Inflammatory macrophage (primary cell): Measurements from ENCODE around the gene TUBGCP5.

Experiments used
- DNase-seq, 2 donors: peaks; one replicate each; pipeline ENCODE4 v3.0.0-alpha.2; 2020 to 2022

The TUBGCP5 gene

DNA sequence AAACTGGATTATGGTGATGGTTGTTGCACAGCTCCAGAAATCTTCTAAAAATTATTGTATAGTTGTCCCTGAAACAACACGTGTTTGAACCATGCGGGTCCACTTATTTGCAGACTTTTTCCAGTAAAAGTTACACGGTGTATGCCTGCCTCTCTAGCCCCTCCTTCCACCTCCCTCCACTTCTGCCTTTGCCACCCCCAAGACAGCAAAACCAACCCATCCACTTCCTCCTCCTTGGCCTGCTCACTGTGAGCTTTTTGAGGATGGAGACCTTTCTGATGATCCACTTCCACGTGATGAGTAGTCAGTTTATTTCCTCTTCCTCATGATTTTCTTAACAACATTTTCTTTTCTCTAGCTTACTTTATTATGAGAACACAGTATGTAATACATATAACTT, 64.6 kb downstream of the TUBGCP5 start:
- peak; percentile 92 for DNase-seq

DNA sequence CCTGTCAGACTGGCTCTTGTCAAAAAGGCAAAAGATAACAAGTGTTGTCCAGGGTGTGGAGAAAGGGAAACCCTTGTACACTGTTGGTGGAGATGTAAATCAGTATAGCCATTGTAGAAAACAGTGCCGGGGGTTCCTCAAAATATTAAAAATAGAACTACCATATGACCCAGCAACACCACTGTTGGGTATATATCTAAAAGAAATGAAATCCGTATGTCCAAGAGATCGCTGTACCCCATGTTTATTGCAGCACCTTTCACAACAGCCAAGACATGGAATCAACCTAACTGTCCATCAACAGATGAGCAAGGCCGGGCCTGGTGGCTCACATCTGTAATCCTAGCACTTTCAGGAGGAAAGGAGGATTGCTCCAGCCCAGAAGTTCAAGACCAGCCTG, 65.4 kb downstream of the TUBGCP5 start:
- DNase-seq = peak; percentile 44 to 51

DNA sequence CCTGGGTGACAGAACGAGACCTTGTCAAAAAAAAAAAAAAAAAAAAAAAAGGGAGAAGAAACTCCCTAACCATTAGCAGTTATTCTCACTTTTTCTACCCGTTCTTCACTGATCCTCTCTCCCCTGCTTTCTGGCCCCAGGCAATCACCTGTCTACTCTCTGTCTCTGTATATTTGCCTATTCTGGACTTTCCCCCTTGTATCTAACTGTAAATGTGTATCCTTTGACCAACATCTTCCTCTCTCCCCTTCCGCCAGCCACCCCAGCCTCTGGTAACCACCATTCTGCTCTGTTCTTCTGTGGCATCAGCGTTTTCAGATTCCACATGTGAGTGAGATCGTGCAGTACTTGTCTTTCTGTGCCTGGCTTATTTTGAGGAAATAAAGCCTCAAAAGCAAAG, 66.1 kb downstream of the TUBGCP5 start:
- DNase-seq = peak; percentile 43 to 63

DNA sequence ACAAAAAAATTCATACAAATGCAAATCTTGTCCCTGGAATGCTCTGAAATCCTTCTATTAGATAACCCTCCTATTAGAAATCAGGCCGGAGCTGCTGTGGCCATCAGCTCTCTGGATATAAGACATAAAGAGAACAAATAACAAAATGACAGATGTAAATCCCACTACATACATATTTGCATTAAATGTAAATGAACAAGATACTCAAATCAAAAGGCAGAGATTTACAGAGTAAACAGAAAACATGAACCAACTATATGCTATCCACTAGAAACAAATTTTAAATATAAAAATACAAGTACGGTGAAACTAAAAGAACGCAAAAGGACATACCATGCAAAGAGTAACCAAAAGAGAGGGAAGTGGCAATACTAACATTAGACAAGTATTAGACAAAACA, 69.9 kb downstream of the TUBGCP5 start:
- DNase-seq = no peak

DNA sequence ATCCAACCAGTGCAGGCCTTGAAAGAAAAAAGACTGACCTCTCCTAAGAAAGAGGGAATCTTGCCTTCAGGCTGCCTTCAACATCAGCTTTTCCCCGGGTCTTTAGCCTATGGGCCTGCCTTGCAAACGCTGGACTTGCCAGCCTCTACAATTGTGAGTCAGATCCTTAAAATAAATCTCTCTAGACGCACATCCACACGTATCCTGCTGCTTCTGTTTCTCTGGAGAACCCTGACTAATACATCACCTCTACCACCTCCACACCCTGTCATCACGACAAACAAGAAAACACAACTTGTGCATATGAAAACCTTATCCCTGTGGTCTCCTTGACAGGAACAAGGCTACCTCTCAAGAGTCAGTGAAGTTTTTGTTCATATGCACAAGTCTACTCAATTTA, 71.0 kb downstream of the TUBGCP5 start:
- peak; percentile 56 to 71 for DNase-seq

DNA sequence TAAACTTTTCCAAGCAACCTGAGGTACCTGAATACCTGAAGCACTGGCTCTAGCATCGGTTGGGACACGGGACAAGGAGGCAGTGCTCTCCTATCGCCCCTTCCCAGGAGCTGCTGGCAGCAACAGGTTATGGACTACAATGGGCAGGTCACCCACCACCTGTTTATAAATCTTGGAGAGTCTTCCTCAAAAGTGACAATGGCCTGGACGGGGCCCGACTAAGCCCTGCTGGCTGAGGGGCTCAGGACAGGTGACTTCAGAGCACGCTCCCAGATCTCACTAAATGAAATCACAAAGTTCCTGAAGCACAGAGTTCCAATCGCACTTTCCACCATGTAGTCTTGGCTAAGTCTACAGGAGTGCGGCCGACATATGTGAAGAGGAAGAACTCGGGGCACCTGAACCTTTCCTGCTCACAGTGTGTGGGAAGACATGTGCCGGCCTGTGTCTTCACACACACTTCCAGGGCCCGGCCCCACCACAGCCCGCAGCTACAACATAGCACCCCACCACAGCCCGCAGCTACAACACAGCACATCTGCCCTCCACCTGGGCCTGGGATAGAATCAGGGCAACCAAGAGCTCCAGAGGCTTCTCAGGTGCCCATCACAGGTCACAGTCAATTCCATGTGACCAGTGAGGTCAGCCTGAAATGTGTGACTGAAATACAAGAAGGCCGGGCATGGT, 72.1 kb downstream of the TUBGCP5 start:
- no peak for DNase-seq

DNA sequence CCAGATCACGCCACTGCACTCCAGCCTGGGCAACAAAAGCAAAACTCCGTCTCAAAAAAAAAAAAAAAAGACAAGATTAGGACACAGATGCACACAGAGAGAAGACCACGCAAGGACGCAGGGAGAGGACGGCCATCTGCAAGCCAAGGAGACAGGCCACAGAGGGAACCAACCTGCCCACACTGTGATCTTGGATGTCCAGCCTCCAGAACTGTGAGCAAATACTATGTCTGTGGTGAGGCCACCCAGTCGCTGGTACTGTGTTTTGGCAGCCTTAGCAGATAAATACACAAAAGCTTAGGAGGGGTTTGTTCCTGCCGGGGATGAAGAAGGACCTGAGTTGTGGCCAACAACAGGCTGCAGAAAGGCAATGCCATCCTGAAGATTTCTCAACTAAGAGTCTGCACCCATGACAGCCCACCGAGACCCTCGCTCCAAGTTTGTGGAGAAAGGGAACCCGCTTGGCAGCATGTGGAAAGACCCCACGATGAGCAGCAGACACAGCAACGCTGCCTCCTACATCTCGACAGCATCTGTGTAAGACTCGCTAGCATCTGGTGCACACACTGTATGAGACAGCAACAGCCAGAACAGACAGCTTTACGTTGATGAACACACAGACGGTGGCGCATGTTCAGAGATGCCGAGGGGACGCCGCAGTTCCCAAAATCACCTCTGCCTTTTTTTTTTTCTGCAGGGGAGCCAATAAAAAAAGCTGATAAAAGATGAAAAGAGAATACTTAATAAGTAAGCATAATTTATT, 72.9 kb downstream of the TUBGCP5 start:
- peak in 1 of 2 donors; percentile 43 for DNase-seq

DNA sequence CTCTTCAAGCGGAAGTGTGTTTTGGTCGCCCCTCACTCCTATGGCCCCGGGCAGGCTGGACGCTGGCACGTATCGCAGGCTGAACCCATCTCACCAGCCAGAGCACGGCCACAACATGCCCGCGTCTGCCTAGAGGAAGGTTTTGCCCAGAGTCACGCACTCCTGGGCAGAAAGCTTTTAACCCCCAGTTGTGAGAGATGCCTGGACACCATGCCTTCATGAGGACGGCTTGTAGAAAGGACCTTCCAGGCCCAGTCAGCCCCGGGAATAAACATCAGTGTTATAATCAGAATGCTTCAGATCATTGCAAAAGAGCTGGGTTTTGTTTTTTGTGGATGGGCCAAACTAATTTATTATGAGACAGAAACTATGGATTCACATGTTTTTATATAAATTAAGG, 75.7 kb downstream of the TUBGCP5 start:
- no peak for DNase-seq

DNA sequence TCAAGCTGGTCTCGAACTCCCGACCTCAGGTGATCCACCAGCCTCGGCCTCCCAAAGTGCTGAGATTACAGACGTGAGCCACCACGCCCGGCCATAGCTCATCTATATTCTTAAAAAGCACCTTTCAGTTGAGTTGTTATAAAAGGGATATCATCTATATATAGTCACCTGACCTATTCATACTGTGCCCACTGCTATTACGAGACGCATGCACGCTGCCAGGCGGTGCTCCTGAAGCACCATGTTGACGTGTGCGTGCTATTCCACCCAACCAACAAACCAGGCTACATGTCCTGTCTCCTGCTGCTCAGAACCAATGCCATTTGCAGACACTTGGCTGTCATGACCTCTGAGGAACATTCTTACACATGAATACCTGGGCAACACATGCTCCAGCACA, 76.8 kb downstream of the TUBGCP5 start:
- no peak for DNase-seq

DNA sequence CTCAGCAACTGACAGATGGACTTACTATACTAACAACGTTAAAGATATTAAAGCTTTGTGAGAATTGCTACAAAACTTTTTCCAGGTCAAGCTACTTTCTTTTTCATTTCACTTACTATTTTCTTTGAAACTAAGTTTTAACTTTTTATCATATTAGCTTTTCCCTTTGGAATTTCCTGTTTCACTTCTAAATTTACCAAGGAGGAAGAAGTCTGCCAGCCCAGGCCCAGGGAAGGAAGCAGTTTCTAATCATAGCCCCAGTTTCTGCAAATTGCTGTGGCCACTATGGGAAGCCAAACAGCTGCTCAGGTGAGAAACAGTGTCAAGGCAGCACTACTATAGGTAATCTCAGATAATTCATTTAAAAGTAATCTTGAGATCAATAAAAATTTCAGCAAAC, 77.6 kb downstream of the TUBGCP5 start:
- no peak for DNase-seq

DNA sequence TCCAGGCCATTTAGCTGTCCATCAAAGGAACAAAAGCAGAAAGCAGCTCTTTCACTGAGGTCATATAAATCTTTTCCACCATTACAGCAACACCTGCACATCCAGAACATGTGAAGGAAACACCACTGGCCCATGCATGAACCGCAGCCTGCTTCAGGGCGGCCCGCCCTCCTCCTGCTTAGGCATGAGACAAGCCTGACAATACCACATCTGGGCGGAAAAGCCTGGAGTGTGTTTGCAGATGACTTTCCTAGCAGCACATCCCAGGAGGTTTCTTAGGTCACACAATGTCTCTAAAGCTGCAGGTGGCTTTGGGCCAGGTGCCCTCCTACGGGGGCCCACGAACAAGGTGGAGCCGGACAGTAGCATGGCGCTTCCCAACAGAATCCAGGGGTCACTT, 78.8 kb downstream of the TUBGCP5 start:
- DNase-seq = no peak

DNA sequence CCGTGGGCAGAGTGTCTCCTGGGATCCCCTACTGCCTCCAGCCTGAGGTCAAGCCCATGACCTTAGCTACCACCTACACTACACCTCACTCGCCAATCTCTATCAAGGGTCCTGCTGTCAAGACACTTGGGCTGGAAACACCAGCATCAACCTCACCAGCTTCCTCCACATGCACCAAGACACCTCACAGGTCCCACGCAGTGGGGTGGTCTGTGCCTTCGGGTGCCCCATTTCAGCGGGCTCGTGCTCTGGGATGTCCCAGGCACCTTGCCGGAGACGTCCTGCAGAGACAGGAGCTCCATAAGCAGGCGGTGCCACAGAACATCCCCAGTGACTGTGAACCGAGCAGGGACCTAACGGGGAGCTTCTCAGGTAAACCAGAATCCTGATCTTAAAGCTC, 79.2 kb downstream of the TUBGCP5 start:
- DNase-seq = no peak

DNA sequence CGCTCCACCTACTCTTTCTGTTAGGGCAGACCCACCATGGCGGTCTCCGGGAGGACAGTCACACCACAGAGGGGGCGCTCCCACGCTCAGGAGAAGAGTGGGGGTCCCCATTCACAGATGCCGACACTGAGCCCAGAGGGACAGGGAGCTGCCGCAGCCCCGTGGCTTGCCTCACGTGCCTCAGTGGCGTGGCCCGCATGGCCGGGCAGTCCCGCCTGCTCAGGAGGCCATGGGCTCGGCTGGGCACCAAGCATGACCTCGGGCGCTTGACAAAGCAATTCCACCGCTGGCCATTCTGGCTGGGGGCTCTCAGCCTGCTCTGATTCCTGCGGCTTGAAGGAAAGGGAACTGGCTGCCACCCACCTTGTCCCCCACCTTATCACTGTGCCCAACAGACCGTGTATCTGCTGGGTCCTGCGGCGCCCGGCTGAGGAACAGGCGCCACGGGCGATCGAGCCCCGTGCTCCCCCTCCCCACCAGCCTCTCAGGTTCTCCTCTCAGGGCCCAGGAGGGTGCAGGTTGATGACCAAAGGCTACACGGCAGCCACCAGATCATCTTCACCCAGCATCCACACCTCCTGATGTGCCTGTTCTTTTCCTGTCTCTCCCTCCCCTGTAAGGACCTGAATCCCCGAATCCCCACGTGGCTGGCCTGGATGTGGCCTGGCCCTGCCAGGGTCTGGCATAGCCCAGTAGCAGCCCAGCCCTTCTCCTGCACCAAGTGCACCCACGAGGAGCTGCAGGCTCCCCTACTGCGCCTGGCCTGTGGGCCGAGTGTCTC, 79.9 kb downstream of the TUBGCP5 start:
- DNase-seq = no peak

DNA sequence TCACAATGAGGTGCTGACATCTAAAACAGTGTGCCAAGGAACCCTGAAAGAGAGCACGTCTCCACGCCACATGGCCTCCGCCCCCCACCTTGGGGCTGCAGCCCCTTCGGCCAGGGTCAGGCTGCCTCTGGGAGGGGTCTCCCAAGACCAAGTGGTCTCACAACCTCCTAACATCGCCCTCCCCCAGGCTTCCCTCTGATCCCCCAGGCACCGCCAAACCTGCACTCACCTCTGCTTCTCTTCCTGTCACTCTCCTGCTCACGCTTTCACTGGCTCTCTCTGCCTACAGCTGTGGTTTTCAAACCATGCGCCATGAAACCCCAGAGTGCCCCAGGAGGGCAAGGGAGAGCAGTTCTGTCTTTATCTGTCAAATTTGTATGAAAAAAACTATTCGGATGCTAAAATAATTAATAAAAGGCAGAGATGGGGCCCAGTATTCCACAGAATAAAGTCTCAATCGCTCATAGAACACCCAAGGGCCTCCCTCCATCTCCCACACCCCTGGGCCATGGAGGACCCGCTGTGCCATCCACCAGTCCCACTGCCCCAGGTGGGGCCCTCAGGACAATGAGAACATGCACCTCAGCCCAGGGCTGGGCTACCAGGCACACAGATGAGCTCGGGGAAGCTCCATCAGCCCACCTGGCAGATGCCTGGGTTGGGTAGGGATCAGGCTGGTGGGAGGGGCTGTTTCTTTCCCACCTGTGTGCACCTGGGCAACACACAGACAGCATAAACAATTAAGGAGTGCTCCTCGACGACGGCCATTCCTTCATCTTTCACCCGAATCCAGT, 80.7 kb downstream of the TUBGCP5 start:
- DNase-seq = no peak

DNA sequence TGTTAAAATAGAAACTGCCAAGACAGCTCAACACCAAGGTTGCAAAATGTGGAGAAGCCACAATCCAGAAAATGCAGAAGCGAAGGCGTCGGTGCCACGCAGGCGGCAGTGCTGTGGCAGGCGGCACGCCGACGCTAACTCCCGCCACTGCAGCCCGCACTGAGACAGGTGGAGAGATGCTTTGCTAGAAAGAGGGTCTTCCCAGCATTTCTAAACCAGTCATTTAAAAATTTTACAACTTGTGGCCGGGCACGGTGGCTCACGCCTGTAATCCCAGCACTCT, 82.5 kb downstream of the TUBGCP5 start:
- peak; percentile 86 to 93 for DNase-seq

DNA sequence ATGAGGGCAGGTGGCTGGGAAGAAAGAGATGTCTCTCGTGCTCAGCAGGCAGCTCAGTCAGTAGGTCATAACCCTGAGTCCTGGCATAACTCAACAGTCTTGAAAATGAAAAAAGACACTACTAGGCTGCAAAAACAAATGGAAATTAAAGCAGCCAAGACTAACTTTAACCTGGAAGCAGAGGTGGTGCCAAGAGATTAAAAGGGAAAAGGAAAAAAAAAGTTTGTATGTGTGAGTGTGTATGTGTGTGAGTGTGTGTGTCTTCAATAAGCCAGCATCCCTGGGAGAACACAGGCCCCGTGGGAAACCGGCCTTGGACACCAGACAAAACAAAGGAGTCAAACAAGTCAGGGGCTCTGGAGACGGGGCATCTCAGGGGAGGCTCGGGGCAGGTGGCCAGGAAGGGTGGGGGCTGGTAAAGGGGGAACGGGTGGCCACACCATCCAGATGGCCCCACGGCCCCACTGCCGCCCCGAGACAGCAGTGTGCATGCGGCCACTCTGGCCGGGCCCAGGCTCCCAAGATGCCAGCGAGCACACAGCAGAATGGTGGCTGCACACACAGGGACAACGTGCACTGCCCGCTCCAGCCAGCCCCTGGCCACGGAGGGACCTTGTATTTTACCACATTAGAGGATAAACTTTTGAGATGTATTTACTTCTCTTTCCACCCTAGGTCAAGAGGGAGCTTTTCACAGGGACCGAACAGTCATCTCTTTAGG, 83.0 kb downstream of the TUBGCP5 start:
- no peak for DNase-seq

DNA sequence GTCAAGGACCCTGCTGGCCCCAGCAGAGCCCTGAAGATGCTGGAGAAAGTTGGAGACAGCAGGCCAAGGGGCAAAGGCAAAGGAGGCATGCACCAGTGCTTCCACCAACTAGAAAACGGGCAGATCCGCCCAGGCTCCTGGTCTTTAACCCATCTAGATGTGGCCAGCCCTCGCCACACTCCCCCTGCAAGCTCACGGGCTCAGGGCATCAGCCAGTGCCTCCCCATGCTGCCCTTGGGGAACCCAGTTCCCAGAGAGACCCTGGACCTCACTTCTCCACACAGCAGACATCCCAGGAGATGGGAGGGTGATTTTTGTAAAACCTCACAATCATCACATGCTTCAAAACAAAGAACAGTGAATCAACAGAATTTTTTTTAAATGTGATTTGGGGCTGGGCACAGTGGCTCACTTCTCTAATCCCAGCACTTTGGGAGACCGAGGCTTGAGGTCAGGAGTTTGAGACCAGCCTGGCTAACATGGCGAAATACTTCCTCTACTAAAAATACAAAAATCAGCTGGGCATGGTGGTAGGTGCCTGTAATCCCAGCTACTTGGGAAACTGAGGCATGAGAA, 83.7 kb downstream of the TUBGCP5 start:
- peak; percentile 59 to 78 for DNase-seq

DNA sequence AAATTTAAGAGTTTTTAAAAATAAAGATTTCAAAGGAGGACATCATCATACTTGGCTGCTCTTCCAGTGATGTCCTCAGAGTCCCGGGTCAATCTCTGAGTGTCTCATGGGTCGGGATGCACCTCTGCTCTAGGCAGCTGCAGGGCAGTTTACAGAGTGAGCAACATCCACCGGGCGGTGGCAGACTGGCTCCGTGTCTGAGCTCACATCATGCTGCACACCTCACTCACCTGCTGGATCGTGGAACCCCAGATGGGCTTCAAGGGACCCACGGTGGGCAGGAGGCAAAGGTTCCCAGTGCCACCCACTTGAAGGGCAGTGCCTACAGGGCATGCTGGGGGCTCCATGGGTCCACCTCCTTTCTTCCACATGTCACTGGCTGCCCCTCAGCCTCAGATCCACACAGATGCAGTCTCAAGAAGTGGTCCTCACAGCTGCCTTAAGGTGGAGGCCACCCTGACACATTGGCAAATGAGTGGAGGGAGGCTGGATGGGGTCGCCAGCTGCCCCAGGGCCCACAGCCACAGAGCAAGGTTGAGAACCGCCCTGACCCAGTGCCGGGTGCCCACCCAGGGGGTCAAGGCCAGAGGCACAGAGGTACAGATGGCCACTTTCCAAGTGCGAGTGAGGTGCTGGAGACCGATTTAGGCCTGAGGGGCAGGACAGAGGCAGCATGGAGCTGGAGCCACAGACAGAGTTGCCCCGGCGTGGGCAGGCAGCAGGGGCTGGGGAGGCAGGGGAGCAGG, 84.4 kb downstream of the TUBGCP5 start:
- no peak for DNase-seq

DNA sequence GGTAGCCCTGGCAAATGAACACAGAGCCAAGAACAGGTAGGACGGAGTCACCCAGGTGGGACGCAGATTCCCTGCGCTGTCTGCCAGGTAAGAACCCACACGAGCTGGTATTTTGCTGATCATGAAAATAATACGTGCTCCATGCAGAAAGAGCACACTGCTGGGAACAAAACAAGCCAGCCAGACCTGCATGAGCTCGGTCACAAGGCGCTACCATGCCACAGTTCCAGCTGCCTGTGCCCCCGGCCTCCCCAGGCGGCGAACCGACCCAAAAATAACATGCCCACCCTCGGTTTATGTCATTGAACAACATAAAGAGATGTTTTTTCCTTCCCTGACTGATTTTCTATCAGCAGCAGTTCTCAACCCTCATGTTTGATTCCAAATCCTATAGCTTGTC, 85.0 kb downstream of the TUBGCP5 start:
- no peak for DNase-seq

DNA sequence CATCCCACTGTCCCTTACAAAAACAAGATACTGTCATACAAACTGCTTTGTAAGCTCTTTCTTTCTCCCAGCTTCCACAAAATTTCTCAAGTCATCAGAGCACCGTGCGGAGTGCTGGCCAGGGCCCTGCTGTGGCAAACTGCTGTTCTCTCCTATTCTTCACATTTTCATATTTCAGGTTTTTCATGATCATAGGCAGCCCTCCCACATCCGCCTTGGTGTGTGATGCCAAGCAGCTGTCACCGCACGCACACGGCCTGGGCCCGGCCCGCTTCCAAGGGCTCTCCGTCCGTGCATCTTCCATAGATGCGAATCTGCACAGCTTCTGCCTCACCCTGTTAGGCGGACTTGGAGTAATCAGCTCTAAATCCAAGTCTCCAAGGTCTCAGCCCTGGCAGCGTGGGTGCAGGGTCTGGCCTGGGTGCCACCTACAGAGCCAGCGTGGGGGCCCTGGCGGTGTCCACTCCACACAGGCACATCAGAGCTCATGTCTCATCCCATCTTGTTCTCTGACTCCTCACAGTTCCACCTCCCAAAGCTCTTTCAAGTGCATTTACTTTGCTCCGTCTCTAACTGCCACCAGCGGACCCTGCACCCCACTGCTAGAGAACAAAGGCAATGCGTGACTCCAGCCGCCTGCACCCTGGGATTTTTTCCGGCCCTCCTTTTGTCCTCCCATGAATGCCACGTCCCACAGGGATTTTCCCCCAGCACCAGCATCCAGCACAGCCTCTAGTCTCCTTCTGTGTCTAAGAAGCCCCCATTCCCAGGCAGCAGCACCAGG, 86.4 kb downstream of the TUBGCP5 start:
- no peak for DNase-seq
